Fibroblast of lung (primary cell): ENCODE measurements around the gene CYLD.

Experiments used
- EZH2 ChIP-seq: IDR thresholded peaks from 2 replicates; pipeline ENCODE4 v1.5.1; 2012; ENCODE audit warnings: low read length, control low read depth, mild to moderate bottlenecking; ENCODE audit errors: missing control alignments
- TF ChIP-seq, protein P1 (sequence below), 2 donors: IDR thresholded peaks in 1 of 2; conservative IDR thresholded peaks in 1 of 2; 1 replicate in 1 of 2; 2 replicates in 1 of 2; pipeline ENCODE4 v1.5.1; 2011 to 2012; ENCODE audit warnings: low read length in 2 of 2, control low read depth in 1 of 2, inconsistent platforms in 1 of 2, low read depth in 1 of 2, mild to moderate bottlenecking in 1 of 2

DNA sequence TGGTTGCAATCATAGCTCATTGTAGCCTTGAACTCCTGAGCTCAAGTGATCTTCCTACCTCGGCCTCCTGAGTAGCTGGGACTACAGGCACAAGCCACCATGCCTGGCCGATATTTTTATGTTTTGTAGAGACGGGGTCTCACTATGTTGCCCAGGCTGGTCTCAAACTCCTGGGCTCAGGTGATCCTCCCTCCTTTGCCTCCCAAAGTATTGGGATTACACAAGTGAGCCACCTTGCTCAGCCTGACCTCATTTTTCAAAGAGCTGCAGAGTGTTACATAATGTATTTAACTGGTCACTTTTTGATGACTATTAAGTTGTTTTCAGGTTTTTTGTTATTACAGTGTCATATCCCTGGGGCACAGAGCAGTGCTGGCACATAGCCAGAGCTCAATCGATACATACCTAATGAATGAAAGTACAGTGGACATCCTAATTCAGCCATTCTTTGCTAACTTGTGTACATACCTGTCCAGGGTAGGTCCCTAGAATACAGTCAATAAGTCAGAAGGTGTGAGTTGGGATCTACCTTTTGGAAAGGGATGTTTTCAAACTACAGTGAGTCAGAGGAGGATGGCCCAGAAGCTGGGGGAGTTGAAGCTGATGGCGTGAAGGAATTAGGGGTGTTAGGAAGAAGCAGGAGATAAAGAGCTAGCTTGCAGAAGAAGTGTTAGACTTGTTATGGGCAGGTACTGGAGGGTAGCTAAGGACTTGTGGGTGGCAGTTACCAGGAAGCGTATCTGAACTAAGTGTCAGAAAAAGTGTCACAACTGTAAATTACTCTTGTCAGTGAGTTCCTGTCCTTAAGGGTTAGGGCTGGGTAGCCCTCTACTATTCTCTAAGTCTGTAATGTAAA lies 20.1 kb upstream of the CYLD start:
- TF ChIP-seq, protein P1, sequence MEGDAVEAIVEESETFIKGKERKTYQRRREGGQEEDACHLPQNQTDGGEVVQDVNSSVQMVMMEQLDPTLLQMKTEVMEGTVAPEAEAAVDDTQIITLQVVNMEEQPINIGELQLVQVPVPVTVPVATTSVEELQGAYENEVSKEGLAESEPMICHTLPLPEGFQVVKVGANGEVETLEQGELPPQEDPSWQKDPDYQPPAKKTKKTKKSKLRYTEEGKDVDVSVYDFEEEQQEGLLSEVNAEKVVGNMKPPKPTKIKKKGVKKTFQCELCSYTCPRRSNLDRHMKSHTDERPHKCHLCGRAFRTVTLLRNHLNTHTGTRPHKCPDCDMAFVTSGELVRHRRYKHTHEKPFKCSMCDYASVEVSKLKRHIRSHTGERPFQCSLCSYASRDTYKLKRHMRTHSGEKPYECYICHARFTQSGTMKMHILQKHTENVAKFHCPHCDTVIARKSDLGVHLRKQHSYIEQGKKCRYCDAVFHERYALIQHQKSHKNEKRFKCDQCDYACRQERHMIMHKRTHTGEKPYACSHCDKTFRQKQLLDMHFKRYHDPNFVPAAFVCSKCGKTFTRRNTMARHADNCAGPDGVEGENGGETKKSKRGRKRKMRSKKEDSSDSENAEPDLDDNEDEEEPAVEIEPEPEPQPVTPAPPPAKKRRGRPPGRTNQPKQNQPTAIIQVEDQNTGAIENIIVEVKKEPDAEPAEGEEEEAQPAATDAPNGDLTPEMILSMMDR (conservative IDR thresholded peaks at IDR 0.05 in 1 of 2, IDR thresholded peaks at IDR 0.05 in 1 of 2; ENCODE audit: low read depth in 1 of 2, low read length in 2 of 2) = no peak
- TF ChIP-seq EZH2 = no peak
